WERI-Rb-1 (cell line): ENCODE data around the gene AOX1.

Source experiments
- DNase-seq: peaks from one replicate; pipeline ENCODE4 v3.0.0-alpha.2; 2020
- H3K27ac ChIP-seq: fragments of 250-450 bp; sonication (Bioruptor Pico); 2 replicates; pipeline ENCODE4 v1.5.1; 2020; ENCODE audit warnings: mild to moderate bottlenecking, moderate library complexity
- H3K27me3 ChIP-seq: fragments of 250-450 bp; sonication (Bioruptor Pico); 2 replicates; pipeline ENCODE4 v1.5.1; 2021; ENCODE audit warnings: mild to moderate bottlenecking, low read depth, moderate library complexity; ENCODE audit not compliant: insufficient read depth, severe bottlenecking
- H3K36me3 ChIP-seq: fragments of 250-450 bp; sonication (Bioruptor Pico); 2 replicates; pipeline ENCODE4 v1.5.1; 2020; ENCODE audit warnings: mild to moderate bottlenecking, moderate library complexity
- H3K4me3 ChIP-seq: 2 replicates; pipeline ENCODE4 v1.5.1; 2011; ENCODE audit warnings: low read depth, mild to moderate bottlenecking, control low read depth, low read length
- H3K9me3 ChIP-seq: fragments of 250-450 bp; sonication (Bioruptor Pico); 2 replicates; pipeline ENCODE4 v1.5.1; 2021; ENCODE audit warnings: mild to moderate bottlenecking, moderate library complexity; ENCODE audit not compliant: severe bottlenecking
- CTCF ChIP-seq: IDR thresholded peaks from 2 replicates; pipeline ENCODE4 v1.5.1; 2011; ENCODE audit warnings: low read depth, mild to moderate bottlenecking, control low read depth, inconsistent platforms, low read length

Gene AOX1

GRCh38 chr2:200687922-200688920 lies 102.4 kb downstream of the AOX1 start:
- DNase-seq = no peak
- no peaks in the 10 kb centered on the region for H3K27me3 ChIP-seq
- TF ChIP-seq CTCF = no peak
- no peaks in the 10 kb centered on the region for H3K36me3 ChIP-seq
- peaks cover 4% of the 10 kb centered on the region for H3K9me3 ChIP-seq
- no peak overlapping the region for H3K4me3 ChIP-seq
- no peak overlapping the region for H3K27ac ChIP-seq

DNA sequence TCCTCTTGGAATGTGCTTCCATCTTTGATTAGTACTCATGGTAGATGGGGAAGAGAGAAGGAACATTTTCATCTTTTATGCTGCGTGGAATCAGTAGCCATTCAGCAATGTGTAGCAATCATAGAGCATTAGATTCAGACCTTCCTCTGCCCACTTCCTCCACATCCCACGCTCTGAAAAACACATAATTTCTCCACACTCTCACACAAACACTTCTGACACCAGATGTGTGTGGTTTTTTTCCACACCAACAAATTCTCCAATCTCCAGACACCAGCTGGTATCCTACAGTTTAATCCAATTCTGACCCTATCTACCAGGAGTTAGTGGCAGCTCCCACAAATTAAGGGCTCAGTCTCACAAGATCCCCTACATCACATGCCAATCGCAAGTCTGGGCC lies 103.3 kb downstream of the AOX1 start:
- no peak for TF ChIP-seq CTCF
- no peak for DNase-seq
- Histone ChIP-seq H3K27me3 (no peaks in the 10 kb centered on the region), H3K27ac (no peak overlapping the region), H3K4me3 (no peak overlapping the region), H3K9me3 (peaks cover 4% of the 10 kb centered on the region), H3K36me3 (no peaks in the 10 kb centered on the region)

DNA sequence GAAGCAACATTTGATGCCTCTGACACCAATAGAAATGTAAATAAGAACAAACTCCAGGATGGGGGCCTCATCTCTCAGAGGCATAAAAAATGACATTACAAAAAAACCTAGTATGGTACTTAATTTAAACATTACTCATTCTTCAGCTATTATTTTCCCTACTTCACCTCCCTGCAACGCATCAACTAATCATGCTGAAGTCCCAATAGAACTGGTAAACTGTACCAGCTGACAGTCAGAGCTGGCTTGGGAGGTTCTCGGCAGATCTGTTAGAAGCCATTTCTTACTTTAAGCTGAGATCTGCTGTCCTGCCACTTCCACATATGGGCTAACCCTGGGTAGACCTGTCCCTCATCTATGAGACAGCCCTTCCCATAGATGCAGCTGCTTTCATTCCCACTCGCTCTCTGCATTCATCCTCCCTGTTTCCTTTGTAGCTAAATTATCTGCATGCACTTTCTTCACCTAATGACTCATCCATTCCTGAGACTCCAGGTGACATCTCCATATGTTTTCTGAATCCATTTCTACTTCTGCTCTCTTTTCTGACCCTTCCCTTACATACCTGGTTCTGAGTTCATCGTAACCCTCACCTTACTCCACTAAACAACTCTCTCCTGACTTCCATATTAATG lies 108.1 kb downstream of the AOX1 start:
- no peaks in the 10 kb centered on the region for H3K36me3 ChIP-seq
- DNase-seq = no peak
- H3K27ac ChIP-seq = no peak overlapping the region
- no peaks in the 10 kb centered on the region for H3K27me3 ChIP-seq
- H3K4me3 ChIP-seq = no peak overlapping the region
- no peaks in the 10 kb centered on the region for H3K9me3 ChIP-seq
- no peak for TF ChIP-seq CTCF

DNA sequence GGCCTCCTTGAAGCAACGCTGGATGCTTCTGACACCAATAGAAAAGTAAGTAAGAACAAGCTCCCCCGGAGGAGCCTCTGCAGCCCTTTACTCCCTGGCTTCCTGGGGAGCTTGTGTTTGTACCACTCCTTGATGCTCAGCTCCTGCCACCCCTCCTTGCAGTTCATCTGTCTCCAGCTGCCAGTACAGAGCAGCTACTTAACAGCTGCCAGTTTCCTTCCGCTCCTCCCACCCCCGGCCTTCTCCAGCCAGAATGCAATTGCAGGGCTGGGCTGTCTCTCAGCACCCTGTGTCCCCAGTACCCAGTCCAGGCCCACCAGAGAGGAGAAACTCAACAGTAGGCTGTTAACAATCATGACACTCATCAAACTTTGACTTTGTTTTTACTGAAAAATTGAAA lies 109.4 kb downstream of the AOX1 start:
- Histone ChIP-seq H3K9me3 (no peaks in the 10 kb centered on the region), H3K36me3 (no peaks in the 10 kb centered on the region), H3K27ac (no peak overlapping the region), H3K27me3 (no peaks in the 10 kb centered on the region), H3K4me3 (no peak overlapping the region)
- no peak for TF ChIP-seq CTCF
- DNase-seq = no peak

GRCh38 chr2:200695601-200696000 lies 109.8 kb downstream of the AOX1 start:
- Histone ChIP-seq H3K27ac (no peak overlapping the region), H3K4me3 (no peak overlapping the region), H3K9me3 (no peaks in the 10 kb centered on the region), H3K36me3 (no peaks in the 10 kb centered on the region), H3K27me3 (no peaks in the 10 kb centered on the region)
- no peak for TF ChIP-seq CTCF
- no peak for DNase-seq
